ENCODE data around the gene SNX32.
"Not testable (repeated sequence)": the region's sequence is repeated elsewhere in the genome, so short reads cannot be mapped to it uniquely, and the experiment has no call there.

Gene SNX32

GRCh38 chr11:65829459-65829858 lies 4.3 kb upstream of the SNX32 start:
- no peak for DNase-seq

GRCh38 chr11:65832231-65832630 lies 1.5 kb upstream of the SNX32 start:
- not testable (repeated sequence) for DNase-seq

GRCh38 chr11:65834202-65834601 lies 439 bp downstream of the SNX32 start:
- no peak for DNase-seq

- no peak for DNase-seq
Measured at GRCh38 chr11:65842144-65842543, 8.4 kb downstream of the SNX32 start.

DNA sequence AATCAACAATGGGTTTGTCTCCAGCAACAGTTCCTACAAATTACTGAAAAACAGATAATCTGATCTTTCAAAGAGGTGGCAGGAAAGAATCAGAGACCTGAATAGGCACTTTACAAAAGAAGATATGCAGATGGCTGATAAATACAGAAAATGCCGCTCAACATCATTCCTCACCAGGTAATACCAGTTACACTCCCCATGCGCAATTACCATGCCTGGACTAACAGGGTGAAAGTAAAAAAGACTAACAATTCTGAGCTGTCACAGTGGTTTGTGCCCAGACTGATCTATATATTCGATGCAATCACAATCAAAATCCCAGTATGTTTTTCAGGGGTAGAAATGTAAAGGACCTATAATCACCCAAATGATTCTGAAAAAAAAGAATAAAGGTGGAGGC lies 10.0 kb downstream of the SNX32 start:
- DNase-seq = no peak

DNA sequence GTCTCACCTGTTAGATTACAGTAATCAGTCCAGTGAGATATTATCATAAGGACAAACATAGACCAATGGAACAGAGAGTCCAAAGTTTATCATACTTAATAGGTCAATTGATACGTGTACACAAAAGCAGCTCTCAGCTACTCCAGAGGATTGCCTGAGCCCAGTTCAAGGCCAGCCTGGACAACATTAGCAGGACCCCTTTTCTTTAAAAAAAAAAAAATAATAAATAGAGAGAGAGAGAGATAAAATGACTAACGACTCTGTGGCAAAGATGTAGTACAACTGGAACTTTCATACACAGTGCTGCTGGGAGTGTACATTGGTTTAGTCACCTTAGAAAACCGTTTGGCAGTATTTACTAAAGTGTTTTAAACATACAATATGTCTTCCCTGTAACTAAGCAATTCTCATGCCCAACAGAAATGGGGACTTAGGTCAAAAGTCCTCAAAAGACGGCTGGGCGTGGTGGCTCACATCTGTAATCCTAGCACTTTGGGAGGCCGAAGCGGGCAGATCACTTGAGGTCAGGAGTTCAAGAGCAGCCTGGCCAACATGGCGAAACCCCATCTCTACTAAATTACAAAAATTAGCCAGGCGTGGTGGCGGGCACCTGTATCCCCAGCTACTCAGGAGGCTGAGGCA lies 10.6 kb downstream of the SNX32 start:
- no peak for DNase-seq

DNA sequence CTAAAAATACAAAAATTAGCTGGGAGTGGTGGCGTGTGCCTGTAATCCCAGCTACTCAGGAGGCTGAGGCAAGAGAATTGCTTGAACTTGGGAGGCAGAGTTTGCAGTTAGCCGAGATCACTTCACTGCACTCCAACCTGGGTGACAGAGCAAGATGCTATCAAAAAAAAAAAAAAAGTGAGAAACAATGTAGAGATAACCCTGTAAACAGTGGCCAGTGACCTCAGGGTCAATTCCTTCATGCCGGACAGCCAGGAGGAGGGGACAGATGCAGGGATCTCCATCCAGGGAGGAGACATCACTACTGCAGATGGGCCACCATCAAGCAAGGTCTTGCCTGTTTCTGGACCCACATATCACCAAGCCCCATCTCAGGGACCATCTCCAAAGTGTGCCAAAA lies 14.0 kb downstream of the SNX32 start:
- DNase-seq = no peak

DNA sequence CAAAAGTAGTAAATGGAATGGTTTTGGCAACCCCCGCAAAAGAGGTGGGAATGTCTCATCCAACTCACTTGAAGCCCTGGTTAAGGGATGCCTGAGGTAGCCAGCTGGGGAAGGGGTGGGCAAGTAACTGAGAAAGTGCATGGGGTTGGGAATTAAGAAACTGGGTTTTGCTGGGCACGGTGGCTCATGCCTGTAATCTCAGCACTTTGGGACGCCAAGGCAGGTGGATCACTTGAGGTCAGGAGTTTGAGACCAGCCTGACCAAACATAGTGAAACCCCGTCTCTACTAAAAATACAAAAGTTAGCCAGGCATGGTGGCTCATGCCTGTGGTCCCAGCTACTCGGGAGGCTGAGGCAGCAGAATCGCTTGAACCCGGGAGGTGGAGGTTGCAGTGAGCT lies 14.9 kb downstream of the SNX32 start:
- not testable (repeated sequence) for DNase-seq

DNA sequence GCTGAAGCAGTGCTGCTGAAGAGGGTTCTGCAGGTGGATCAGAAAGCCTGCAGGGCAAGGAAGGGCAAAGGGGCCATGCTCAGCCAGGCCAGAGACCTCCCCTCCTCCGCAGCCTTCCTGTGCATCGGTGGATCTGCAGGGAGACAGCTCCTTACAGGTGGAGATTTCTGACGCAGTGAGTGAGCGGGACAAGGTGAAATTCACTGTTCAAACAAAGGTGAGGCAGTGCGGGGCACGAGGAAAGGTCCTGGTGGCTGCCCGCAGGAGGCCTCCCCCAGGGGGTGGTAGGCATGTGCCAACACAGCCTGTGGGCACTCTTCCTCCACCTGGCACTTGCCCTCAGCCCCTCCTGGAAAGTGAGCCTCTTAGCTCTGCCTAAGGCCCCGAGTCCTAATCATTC lies 15.6 kb downstream of the SNX32 start:
- DNase-seq = no peak

- no peak for DNase-seq
Measured at GRCh38 chr11:65849771-65850216, 16.0 kb downstream of the SNX32 start.

GRCh38 chr11:65850217-65851082 lies 16.7 kb downstream of the SNX32 start:
- no peak for DNase-seq

GRCh38 chr11:65851083-65851579 lies 17.4 kb downstream of the SNX32 start:
- no peak for DNase-seq

GRCh38 chr11:65851811-65852507 lies 18.2 kb downstream of the SNX32 start:
- DNase-seq = no peak

GRCh38 chr11:65852508-65853245 lies 18.9 kb downstream of the SNX32 start:
- DNase-seq = no peak

- DNase-seq = no peak
Measured at GRCh38 chr11:65853246-65853979, 19.6 kb downstream of the SNX32 start.

- DNase-seq = no peak
Measured at GRCh38 chr11:65854161-65854592, 20.4 kb downstream of the SNX32 start.

- peak; percentile 33 for DNase-seq
Measured at GRCh38 chr11:65854852-65855837, 21.4 kb downstream of the SNX32 start.

- DNase-seq = no peak
Measured at GRCh38 chr11:65855927-65856363, 22.2 kb downstream of the SNX32 start.

DNA sequence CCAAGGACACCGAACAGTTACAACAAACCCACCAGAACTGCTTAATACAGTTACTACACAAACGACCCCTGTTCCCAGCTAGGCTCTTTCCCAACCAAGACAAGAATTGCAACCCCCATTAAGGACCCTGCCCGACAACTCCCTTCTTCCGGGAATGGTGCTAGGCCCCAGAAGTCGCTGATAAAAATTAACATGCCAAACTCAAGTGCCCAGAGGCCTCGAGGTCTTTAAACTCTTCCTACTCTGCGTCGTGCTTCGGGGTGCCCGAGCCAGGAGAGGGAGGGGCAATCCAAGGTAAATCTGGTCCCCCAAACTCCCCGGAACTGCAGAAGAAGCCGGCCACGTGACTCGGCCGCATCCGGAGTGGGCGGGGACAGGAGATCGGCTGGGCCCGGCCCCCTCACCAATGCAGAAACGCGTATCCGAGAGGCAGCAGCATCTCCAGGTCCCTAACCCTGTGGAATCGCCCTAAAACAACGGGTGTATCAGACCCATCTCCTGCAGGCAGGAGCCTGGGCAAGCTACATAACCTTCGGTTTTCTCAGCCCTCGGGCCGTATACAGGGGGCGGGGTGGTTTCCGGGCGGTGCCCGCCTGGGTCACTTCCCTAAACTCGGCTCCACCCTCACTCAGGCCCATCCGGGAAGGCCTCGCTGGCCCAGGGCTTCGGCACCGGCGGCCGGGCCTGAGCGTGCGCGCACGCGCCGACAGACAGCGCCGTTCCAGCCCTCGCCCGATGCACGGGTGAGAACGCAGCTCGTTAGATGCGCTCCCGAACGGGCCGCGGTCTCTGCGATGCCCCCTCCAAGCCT lies 23.1 kb downstream of the SNX32 start:
- peak; percentile 87 for DNase-seq

GRCh38 chr11:65857500-65857852 lies 23.7 kb downstream of the SNX32 start:
- peak; percentile 74 for DNase-seq

All from femur (tissue), 1 donor.